HG03066 (cell line): Measurements from ENCODE around the gene MSL2.
"Not testable (repeated sequence)": the region's sequence is repeated elsewhere in the genome, so short reads cannot be mapped to it uniquely, and the experiment has no call there.

Experiments used
- ATAC-seq: cut with Tn5 transposase; IDR thresholded peaks from one replicate; pipeline ENCODE4 v1.9.1; 2021; ENCODE audit warnings: low read depth; ENCODE audit not compliant: unreplicated experiment

Gene MSL2

GRCh38 chr3:136149667-136150066 is 46.5 kb downstream of the MSL2 start:
- ATAC-seq: no peak

DNA sequence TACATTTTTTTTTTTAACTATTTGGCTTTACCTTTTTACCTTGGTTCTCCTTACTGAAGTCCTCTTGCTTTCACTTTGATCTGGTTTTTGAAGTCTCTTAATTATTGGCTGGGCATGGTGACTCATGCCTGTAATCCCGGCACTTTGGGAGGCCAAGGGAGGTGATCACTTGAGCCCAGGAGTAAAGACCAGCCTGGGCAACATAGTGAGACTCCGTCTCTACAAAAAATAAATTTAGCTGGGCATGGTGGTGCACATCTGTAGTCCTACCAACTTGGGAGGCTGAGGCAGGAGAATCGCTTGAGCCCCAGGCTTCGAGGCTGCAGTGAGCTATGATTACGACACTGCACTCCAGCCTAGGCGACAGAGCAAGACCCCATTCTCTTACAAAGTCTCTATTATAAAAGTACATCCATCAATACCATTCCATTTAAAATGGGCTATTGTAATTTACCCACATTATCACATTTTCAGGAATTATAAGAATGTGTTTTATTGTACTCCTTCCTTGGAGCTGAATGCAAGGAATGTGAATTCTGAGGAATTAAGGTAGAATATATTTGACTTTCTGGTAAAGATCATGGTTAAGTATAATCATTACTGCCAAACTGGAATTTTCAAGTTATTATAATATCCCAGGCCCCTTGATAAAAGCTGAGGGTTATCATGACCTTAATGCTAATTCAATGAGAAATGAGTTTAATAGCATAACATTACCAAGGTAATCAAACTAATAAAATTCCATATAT is 49.0 kb downstream of the MSL2 start:
- ATAC-seq: no peak

GRCh38 chr3:136144397-136144796 is 51.7 kb downstream of the MSL2 start:
- ATAC-seq: not testable (repeated sequence)

- no peak for ATAC-seq
Measured at GRCh38 chr3:136142592-136142991, 53.5 kb downstream of the MSL2 start.

GRCh38 chr3:136141891-136142290 is 54.2 kb downstream of the MSL2 start:
- ATAC-seq: no peak

DNA sequence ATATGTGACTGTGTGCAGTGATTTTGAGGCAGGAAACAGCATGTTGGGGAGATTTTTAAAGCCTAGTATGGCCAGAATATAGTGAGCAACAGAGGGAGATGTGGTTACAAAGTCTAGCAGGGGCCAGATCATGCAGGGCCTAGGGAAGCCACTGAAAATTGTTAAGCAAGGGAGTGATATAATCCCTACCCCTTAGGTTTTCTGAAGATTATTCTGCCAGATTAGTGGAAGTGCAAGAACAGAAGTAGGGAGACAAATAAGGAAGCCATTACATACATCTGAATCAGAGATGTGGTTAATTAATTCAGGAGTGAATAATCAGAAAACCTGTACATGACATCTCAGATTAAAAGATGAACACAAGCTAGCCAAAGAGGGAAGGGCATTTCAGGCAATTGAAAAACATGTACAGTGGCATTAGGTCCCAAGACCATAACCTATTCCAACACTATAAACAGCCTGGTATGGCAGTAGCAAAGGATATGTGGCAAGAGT is 54.8 kb downstream of the MSL2 start:
- no peak for ATAC-seq

- ATAC-seq: no peak
Measured at GRCh38 chr3:136136454-136136853, 59.7 kb downstream of the MSL2 start.

GRCh38 chr3:136135039-136135802 is 60.9 kb downstream of the MSL2 start:
- ATAC-seq: no peak

- ATAC-seq: no peak
Measured at GRCh38 chr3:136134091-136134490, 62.0 kb downstream of the MSL2 start.

DNA sequence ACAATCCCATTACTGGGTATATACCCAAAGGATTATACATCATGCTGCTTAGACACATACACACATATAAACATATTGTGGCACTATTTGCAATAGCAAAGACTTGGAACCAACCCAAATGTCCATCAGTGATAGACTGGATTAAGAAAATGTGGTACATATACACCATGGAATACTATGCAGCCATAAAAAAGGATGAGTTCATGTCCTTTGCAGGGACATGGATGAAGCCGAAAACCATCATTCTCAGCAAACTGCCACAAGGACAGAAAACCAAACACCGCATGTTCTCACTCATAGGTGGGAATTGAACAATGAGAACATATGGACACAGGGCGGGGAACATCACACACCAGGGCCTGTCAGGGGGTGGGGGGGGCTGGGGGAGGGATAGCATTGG is 64.5 kb downstream of the MSL2 start:
- not testable (repeated sequence) for ATAC-seq

- ATAC-seq: no peak
Measured at GRCh38 chr3:136122006-136122405, 74.1 kb downstream of the MSL2 start.

DNA sequence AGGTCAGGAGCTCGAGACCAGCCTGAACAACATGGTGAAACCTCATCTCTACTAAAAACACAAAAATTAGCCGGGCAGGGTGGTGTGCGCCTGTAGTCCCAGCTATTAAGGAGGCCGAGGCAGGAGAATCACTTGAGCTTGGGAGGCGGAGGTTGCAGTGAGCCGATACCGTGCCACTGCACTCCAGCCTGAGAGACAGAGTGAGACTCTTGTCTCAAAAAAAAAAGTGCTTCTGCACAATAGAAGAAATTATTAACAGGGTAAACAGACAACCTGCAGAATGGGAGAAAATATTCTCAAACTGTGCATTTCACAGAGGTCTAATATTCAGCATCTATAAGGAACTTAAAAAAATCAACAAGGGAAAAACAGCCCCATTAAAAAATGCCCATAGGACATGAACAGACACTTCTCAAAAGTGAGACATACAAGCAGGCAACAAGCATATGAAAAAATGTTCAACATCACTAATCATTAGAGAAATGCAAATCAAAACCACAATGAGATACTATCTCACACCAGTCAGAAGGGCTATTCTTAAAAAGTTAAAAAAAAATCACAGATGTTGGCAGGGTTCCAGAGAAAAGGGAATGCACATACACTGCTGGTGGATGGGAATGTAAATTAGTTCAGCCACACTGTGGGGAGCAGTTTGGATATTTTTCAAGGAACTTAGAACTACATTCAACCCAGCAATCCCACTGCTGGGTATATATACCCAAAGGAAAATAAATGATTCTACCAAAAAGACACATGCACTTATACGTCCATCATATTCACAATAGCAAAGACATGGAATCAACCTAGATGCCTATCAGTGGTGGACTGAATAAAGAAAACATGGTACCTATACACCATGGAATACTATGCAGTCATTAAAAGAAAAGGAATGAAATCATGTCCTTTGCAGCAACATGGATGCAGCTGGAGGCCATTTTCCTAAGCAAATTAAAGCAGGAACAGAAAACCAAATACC is 75.5 kb downstream of the MSL2 start:
- peak; percentile 71 for ATAC-seq

DNA sequence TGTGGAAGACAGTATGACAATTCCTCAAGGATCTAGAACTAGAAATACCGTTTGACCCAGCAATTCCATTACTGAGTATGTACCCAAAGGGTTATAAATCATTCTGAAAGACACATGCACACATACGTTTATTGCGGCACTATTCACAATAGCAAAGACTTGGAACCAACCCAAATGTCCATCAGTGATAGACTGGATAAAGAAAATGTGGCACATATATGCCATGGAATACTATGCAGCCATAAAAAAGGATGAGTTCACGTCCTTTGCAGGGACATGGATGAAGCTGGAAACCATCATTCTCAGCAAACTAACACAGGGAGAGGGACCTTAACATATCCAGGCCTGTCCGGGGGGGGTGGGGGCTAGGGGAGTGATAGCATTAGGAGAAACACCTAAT is 76.4 kb downstream of the MSL2 start:
- not testable (repeated sequence) for ATAC-seq

DNA sequence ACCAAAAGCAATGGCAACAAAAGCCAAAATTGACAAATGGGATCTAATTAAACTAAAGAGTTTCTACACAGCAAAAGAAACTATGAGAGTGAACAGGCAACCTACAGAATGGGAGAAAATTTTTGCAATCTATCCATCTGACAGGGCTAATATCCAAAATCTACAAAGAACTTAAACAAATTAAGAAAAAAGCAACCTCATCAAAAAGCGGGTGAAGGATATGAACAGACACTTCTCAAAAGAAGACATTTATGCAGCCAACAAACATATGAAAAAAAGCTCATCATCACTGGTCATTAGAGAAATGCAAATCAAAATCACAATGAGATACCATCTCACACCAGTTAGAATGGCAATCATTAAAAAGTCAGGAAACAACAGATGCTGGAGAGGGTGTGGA is 76.8 kb downstream of the MSL2 start:
- not testable (repeated sequence) for ATAC-seq

DNA sequence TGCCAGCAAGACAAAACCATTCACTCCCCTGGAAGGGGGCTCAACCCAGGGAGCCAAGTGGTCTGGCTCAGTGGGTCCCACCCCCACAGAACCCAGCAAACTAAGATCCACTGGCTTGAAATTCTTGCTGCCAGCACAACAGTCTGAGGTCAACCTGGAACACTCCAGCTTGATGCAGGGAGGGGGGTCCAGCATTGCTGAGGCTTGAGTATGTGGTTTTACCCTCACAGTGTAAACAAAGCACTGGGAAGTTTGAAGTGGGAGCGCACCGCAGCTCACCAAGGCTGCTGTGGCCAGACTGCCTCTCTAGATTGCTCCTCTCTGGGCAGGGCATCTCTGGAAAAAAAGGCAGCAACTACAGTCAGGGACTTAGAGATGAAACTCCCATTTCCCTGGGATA is 81.7 kb downstream of the MSL2 start:
- no peak for ATAC-seq

- ATAC-seq: no peak
Measured at GRCh38 chr3:136110481-136110880, 85.7 kb downstream of the MSL2 start.

DNA sequence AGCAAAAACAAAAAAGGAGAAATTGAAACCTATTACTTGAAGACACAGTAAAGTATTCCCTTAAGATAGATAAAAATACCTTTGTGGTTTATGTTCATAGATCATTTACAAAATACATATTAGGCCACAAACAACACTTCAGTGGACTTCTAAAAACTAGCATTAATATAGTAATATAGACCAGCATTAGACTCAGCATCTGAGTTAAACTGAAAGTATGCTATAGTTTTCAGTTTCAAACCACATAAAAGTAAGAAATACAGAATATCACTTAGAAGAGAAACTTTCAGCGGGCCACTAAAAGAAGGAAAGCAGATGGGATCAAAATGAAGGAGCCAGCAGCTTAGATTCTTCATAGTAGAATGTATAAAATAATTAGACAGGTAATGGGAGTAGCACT is 86.6 kb downstream of the MSL2 start:
- ATAC-seq: peak; percentile 96

GRCh38 chr3:136106101-136106500 is 90.0 kb downstream of the MSL2 start:
- ATAC-seq: no peak

GRCh38 chr3:136105044-136105443 is 91.1 kb downstream of the MSL2 start:
- ATAC-seq: no peak
